ENCODE data around the gene TP53. TPM values are rescaled to one million over a fixed set of nuclear protein-coding genes. Genes with fewer than 3 reads are reported as not detected.
A peak's percentile ranks its signal among the peaks of the same experiment; 100 is the strongest.

TP53 gene
- polyA plus RNA-seq, 1 donor from 2014 or later: 13.8 TPM

GRCh38 chr17:7712111-7712771 lies 25.0 kb upstream of the TP53 start:
- Histone ChIP-seq H3K9ac (ENCODE audit: low read length) (peak overlapping the region; percentile 70), H3K9me2 (ENCODE audit: insufficient read depth, low read length) (no peaks in the 10 kb centered on the region), H3K4me2 (ENCODE audit: low read length) (peak overlapping the region; percentile 54), H2AFZ (ENCODE audit: low read depth, low read length) (peak overlapping the region; percentile 6), H3K4me3 (ENCODE audit: low read length) (peak overlapping the region; percentile 59), H3K79me2 (replicated peaks; ENCODE audit: insufficient read depth, low read length) (peaks cover 21% of the 10 kb centered on the region), H4K20me1 (ENCODE audit: insufficient read depth) (no peaks in the 10 kb centered on the region), H3K9me3 (ENCODE audit: low read length) (no peaks in the 10 kb centered on the region), H3K36me3 (ENCODE audit: insufficient read depth, low read length) (no peaks in the 10 kb centered on the region), H3K27ac (ENCODE audit: low read length) (peak overlapping the region; percentile 94), H3K27me3 (ENCODE audit: insufficient read depth, low read depth, low read length) (no peaks in the 10 kb centered on the region), H3F3A (ENCODE audit: insufficient read depth, low read length, poor library complexity, severe bottlenecking) (peaks cover 10% of the 10 kb centered on the region)
- peak; percentile 80 for TF ChIP-seq MXI1 (conservative IDR thresholded peaks at IDR 0.05; ENCODE audit: poor library complexity, severe bottlenecking)
- peak; percentile 65 for TF ChIP-seq EP300 (conservative IDR thresholded peaks at IDR 0.05; ENCODE audit: poor library complexity, severe bottlenecking)
- peak; percentile 36 for TF ChIP-seq REST (IDR thresholded peaks at IDR 0.05; ENCODE audit: borderline replicate concordance)
- no peak for TF ChIP-seq TAF1 (IDR thresholded peaks at IDR 0.05; ENCODE audit: low read depth)

- H3K4me3 ChIP-seq (ENCODE audit: low read length): peak overlapping the region; percentile 59
- no peak overlapping the region for H2AFZ ChIP-seq (ENCODE audit: low read depth, low read length)
- H3K36me3 ChIP-seq (ENCODE audit: insufficient read depth, low read length): no peaks in the 10 kb centered on the region
- H3K27me3 ChIP-seq (ENCODE audit: insufficient read depth, low read depth, low read length): no peaks in the 10 kb centered on the region
- H3K9me3 ChIP-seq (ENCODE audit: low read length): no peaks in the 10 kb centered on the region
- H3K9me2 ChIP-seq (ENCODE audit: insufficient read depth, low read length): no peaks in the 10 kb centered on the region
- H3F3A ChIP-seq (ENCODE audit: insufficient read depth, low read length, poor library complexity, severe bottlenecking): peaks cover 6% of the 10 kb centered on the region
- peaks cover 2% of the 10 kb centered on the region for H4K20me1 ChIP-seq (ENCODE audit: insufficient read depth)
- no peak for TF ChIP-seq EP300 (conservative IDR thresholded peaks at IDR 0.05; ENCODE audit: poor library complexity, severe bottlenecking)
- no peak for TF ChIP-seq MXI1 (conservative IDR thresholded peaks at IDR 0.05; ENCODE audit: poor library complexity, severe bottlenecking)
- no peak for TF ChIP-seq POLR2AphosphoS5 (IDR thresholded peaks at IDR 0.05)
- peak; percentile 47 for TF ChIP-seq CTCF (IDR thresholded peaks at IDR 0.05; ENCODE audit: poor library complexity, severe bottlenecking)
- H3K4me2 ChIP-seq (ENCODE audit: low read length): peak overlapping the region; percentile 54
- peaks cover 31% of the 10 kb centered on the region for H3K79me2 ChIP-seq (replicated peaks; ENCODE audit: insufficient read depth, low read length)
- peak overlapping the region; percentile 94 for H3K27ac ChIP-seq (ENCODE audit: low read length)
- peak overlapping the region; percentile 70 for H3K9ac ChIP-seq (ENCODE audit: low read length)
These were observed 23.9 kb upstream of the TP53 start for GRCh38 chr17:7711051-7711755.

GRCh38 chr17:7710301-7710700 lies 23.0 kb upstream of the TP53 start:
- Histone ChIP-seq H3K4me3 (ENCODE audit: low read length) (no peak overlapping the region), H2AFZ (ENCODE audit: low read depth, low read length) (no peak overlapping the region), H3K9me3 (ENCODE audit: low read length) (no peaks in the 10 kb centered on the region), H3K27me3 (ENCODE audit: insufficient read depth, low read depth, low read length) (no peaks in the 10 kb centered on the region), H4K20me1 (ENCODE audit: insufficient read depth) (peaks cover 3% of the 10 kb centered on the region), H3K27ac (ENCODE audit: low read length) (peak overlapping the region; percentile 94), H3K79me2 (replicated peaks; ENCODE audit: insufficient read depth, low read length) (peaks cover 34% of the 10 kb centered on the region), H3K9ac (ENCODE audit: low read length) (no peak overlapping the region), H3F3A (ENCODE audit: insufficient read depth, low read length, poor library complexity, severe bottlenecking) (peaks cover 6% of the 10 kb centered on the region), H3K36me3 (ENCODE audit: insufficient read depth, low read length) (no peaks in the 10 kb centered on the region), H3K4me2 (ENCODE audit: low read length) (no peak overlapping the region), H3K9me2 (ENCODE audit: insufficient read depth, low read length) (no peaks in the 10 kb centered on the region)
- TF ChIP-seq CTCF (IDR thresholded peaks at IDR 0.05; ENCODE audit: poor library complexity, severe bottlenecking) (no peak), SMC3 (conservative IDR thresholded peaks at IDR 0.05; ENCODE audit: poor library complexity) (no peak), REST (IDR thresholded peaks at IDR 0.05; ENCODE audit: borderline replicate concordance) (no peak), MXI1 (conservative IDR thresholded peaks at IDR 0.05; ENCODE audit: poor library complexity, severe bottlenecking) (no peak), POLR2AphosphoS5 (IDR thresholded peaks at IDR 0.05) (no peak), RAD21 (conservative IDR thresholded peaks at IDR 0.05) (no peak)

Data from neural cell (in vitro differentiated cells).